Measurements from ENCODE around the gene OSBP2.

Gene OSBP2

DNA sequence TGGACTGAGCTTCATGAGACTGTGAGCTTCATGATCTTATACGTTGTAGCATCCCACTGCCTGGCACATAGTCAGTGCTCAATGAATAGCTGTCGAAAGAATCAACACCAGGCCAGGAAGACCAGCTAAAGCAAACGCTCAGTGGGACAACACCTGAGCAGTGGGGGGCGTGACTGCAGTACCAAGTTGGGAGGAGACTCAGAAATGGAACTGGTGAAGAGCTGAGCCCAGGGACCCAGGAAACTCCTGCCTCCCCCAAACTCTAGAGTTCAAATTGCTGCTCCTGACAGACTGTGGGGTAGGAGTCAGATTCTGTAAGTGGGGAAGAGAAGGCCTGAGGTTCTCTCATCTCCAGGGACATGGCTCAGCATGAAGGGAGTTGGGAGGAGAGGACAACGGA, 214.6 kb downstream of the OSBP2 start:
- no peak for DNase-seq

DNA sequence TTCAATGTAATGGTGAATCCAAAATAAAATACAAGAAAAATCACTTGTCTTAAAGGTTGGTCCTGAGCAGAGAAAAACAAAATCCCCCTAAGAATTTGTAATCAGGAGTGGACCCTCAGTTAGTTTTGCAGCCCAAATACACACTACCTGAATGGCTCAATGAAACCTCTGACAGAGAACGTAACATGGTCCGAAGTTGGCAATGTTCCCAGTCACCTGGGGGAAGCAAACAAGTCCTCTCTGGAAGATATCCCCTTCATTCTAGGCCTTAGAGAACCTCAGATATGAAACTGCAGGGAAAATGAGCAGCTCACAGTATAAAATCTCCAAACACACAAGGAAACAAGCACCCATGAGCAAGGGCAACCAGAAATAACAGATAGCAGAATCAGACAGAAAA, 215.7 kb downstream of the OSBP2 start:
- DNase-seq = no peak

DNA sequence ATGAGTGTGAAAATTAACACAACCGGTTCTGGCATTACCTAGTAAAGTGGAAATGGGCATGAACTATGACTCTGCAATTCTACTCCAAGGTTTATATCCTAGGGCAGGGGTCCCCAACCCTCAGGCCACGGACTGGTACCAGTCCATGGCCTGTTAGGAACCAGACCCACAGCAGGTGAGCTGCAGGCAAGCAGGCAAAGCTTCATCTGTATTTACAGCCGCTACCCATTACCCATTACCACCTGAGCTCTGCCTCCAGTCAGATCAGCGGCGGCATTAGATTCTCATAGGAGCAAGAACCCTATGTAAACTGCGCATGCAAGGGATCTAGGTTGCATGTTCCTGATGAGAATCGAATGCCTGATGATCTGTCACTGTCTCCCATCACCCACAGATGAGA, 224.1 kb downstream of the OSBP2 start:
- no peak for DNase-seq

DNA sequence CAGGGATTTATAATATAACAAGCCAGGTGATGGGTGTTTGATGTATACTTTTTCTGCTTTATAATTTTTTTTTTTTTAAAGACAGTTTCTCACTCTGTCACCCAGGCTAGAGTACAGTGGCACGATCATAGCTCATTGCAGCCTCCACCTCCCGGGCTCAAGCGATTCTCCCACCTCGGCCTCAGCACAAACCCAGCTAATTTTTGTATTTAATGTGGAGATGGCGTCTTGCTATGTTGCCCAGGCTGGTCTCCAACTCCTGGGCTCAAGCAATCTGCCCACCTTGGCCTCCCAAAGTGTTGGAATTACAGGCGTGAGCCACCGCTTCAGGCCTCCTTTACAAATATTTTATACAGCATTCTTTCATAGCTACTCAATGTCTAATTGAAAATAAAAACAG, 225.3 kb downstream of the OSBP2 start:
- DNase-seq = no peak

DNA sequence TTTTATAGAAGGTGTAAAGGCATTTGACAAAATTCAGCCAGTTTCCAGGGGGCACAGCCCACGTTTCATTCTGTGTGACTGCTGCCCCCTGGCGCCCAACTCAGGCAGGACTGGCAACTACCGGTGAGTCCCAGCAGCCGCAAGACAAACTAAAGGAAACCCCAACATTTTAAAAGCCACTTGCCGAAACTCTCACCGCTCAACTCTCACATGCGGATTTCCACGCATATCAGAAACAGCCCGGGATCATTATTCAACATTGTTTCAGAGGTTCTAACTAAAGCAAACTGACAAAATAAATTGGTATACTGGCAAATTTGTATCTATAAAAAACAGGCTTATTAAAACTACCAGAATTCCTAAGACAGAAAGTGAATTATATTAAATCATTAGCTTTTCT, 225.7 kb downstream of the OSBP2 start:
- DNase-seq = peak; percentile 58

GRCh38 chr22:30921108-30921507, 226.4 kb downstream of the OSBP2 start:
- DNase-seq = no peak

- peak; percentile 58 for DNase-seq
Observed at GRCh38 chr22:30922151-30922611, 227.5 kb downstream of the OSBP2 start.

GRCh38 chr22:30923168-30923900, 228.7 kb downstream of the OSBP2 start:
- DNase-seq = no peak

GRCh38 chr22:30925667-30926066, 231.0 kb downstream of the OSBP2 start:
- no peak for DNase-seq

- no peak for DNase-seq
Observed at GRCh38 chr22:30926706-30927105, 232.0 kb downstream of the OSBP2 start.

- DNase-seq = no peak
Observed at GRCh38 chr22:30927806-30928205, 233.1 kb downstream of the OSBP2 start.

DNA sequence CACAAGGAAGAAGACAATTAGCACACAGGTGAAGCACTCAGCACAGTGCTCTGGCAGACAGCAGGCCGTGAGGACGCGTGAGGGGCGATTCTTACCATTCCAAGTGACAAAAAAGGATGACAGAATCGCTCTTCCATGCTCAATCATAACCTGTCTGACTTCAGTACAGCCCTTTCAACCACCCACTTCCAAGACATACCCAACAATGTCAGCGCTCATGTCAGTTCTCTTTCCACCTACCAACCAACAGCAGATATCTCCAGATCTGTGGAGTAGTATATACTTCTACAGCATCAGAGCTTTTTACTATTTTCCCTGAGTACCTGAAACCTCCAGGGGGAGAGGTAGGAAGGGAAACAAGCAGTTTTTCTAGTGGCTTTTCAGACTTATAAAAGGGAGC, 233.7 kb downstream of the OSBP2 start:
- DNase-seq = no peak

DNA sequence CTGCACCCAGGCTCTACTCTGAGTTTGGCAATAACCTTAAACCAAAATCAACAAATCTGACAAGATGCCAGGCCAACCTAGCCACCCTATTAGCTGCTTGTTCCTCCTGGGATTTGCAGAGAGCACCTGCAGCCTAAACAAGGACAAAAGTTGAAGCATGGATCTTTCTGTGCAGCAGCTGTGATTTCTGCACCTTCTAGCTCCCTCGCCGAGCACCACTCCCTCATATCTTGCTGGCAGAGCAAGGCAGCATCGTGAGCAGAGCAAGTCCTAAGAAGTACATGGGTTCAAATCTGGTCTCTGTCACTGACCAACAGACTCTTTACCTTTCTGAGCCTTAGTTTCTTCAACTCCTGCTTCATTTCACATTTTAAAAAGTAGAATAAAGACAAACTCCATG, 235.6 kb downstream of the OSBP2 start:
- DNase-seq = no peak

DNA sequence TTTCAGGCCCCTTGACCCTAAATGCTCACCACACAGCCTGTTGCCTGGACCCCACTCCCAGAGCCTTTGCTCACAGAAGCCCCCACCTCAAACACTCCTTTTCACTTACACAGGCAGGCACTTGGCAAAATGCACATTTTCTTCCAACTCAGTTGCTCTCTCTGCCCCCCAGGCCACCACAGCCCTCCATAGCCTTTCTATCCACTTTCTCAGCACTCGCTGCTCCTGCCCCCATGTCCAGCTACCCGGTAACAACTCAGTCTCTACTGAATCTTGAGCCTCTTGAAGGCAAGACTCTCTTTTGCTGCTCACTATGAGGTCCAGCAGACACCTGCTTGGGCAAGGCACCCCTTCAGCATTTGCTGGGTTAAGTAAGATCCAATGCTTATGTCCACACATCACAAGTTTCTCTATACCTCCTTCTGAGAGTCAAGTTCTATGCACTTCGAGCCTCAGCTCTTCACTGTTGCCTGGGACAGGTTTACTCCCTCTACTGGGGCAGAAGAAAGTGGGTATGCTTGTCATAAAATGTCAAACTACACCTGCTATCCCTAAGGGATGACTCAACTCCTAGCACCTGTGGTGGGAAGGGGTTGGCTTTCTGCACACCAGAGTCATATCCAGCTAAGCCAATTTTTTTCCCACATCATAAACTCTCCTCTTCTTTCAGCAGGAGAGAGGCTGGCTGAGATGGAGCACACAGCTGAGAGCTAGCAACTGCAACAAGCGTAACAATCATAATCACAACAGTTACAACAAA, 237.0 kb downstream of the OSBP2 start:
- DNase-seq = no peak

- DNase-seq = no peak
Observed at GRCh38 chr22:30932661-30933060, 238.0 kb downstream of the OSBP2 start.

GRCh38 chr22:30933457-30933856, 238.8 kb downstream of the OSBP2 start:
- no peak for DNase-seq

GRCh38 chr22:30934053-30934452, 239.4 kb downstream of the OSBP2 start:
- no peak for DNase-seq

DNA sequence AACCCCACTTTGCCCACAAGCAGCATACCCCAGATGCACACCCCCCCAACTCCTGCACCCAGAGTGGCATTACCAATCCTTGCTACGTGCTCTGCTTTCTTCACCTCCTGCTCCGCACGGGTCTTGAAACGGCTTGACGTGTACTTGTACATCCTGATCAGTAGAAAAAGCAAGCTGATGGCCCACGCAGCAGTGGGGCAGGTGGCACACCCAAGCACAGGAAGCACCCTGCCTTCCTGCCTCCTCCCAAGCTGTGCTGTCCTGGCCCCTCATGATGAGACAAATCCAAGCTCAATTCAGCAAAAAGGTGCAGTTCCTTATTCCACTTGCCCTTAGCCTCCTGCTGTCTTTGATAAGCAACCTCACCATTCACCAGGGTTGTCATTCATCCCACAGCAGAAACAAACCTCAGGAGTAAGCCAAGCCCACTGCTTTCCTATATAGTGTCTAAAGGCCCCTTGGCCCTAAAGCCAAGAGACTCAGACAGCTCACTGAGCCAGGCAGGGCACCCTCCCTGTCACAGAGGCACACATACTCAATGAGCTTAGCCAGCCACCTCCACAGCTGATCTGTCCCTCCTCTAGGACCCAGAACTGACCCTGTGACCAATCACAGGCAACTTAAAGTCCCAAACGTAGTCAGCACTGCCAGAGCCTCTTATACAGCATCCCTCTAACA, 246.2 kb downstream of the OSBP2 start:
- no peak for DNase-seq

DNA sequence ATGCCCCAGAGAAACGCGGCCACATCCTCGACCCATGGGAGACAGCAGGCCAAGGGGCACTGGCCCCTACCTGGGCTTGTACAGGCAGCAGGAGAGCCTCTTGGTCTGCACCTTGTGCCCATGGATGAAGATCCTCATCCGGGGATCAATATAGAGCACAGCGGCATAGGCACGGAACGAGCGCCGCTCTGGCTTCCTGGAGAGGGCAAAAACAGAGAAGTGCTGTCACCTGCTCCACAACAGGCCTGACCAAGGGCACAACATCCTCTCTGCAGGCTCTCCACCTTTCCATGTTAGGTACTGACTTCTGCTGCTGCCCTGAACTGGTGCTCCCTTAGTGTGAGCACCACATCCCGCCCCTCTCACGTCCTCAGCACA, 246.7 kb downstream of the OSBP2 start:
- no peak for DNase-seq

- DNase-seq = no peak
Observed at GRCh38 chr22:30943368-30943767, 248.7 kb downstream of the OSBP2 start.

- DNase-seq = no peak
Observed at GRCh38 chr22:30944986-30945385, 250.3 kb downstream of the OSBP2 start.

DNA sequence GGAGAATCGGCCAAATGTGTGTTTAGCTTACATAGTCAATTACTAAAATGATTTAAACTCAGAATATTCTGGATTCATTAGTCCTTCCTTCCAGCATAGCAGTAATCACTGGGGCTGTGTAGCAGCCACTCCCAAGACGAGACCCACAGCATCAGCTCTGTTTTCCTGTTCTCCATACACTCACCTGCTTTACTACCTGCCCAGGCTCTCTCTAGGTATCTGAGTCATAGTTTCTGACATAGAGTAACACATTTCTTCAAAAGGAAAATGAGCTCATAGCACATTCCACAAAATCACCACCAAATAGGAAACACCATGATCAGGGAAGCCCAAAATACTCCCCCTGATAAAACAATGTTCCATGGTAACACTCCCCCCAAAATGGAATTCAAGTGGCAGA, 251.0 kb downstream of the OSBP2 start:
- no peak for DNase-seq

DNA sequence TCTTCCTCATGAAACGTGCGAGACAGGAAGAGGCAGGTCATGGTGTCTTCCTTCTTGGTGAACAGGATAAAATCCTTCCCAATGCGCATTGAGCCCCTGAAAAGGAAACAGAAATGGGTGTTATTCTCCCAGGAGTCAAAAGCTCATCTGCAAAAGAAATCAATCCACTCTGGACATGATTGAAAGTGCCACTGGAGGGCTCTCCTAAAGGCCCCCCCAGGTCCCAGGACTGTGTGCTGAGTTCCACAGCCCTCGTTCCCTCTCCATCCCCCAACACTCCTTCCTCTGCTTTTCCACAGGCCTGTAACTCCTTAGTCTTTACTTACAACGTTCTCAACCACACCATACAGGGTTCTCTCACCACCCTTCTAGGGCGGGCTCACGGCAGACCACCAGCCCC, 251.7 kb downstream of the OSBP2 start:
- no peak for DNase-seq

Measured in fibroblast of skin of right biceps (primary cell).